ENCODE measurements around the gene KIAA2012. TPM values are rescaled to one million over a fixed set of nuclear protein-coding genes. Genes with fewer than 3 reads are reported as not detected.

Gene KIAA2012
- polyA plus RNA-seq, 3 donors: not detected

DNA sequence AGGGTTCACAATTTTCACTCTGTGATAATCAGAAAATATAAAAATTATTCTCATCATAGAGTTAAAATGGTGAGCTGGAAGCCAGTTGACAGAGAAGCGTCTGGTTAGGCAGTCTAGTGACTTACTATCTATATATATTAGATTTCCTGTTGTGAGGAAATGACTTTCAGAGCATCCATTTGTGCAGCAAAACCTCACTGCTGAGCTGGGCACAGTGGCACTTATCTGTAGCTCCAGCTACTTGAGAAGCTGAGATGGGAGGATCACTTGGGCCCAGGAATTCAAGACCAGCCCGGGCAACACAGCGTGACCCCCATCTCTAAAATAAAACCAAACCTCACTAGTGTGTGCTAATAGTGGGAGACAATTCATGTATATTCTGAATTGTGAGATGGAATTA is 7.2 kb upstream of the KIAA2012 start:
- Mint-ChIP-seq H3K9me3 (no peaks in the 10 kb centered on the region), H3K27me3 (ENCODE audit: low read depth in 3 of 3) (peaks cover 0 to 4% (median 3%) of the 10 kb centered on the region in 3 donors), H3K4me3 (no peak overlapping the region), H3K36me3 (no peaks in the 10 kb centered on the region), H3K27ac (no peak overlapping the region), H3K4me1 (no peaks in the 10 kb centered on the region)
- H3K9me3 ChIP-seq (replicated peaks in 1 of 2; ENCODE audit: control insufficient read depth in 1 of 2, insufficient read depth in 1 of 2, low read length in 2 of 2): no peaks in the 10 kb centered on the region
- H3K4me2 ChIP-seq (replicated peaks; ENCODE audit: extremely low read depth, low read length, poor library complexity, severe bottlenecking): no peak overlapping the region
- WGBS (ENCODE audit: insufficient coverage): no CpG with 5 or more reads among the region's 3 CpGs
- H3K4me1 ChIP-seq (ENCODE audit: control insufficient read depth in 1 of 2, insufficient read depth in 2 of 2, low read length in 2 of 2): no peaks in the 10 kb centered on the region
- H3K9ac ChIP-seq (ENCODE audit: insufficient read depth, low read length, poor library complexity, severe bottlenecking): no peak overlapping the region
- DNase-seq: no peak
- H3K79me2 ChIP-seq (ENCODE audit: insufficient read depth, low read length): no peaks in the 10 kb centered on the region
- TF ChIP-seq, protein P1, sequence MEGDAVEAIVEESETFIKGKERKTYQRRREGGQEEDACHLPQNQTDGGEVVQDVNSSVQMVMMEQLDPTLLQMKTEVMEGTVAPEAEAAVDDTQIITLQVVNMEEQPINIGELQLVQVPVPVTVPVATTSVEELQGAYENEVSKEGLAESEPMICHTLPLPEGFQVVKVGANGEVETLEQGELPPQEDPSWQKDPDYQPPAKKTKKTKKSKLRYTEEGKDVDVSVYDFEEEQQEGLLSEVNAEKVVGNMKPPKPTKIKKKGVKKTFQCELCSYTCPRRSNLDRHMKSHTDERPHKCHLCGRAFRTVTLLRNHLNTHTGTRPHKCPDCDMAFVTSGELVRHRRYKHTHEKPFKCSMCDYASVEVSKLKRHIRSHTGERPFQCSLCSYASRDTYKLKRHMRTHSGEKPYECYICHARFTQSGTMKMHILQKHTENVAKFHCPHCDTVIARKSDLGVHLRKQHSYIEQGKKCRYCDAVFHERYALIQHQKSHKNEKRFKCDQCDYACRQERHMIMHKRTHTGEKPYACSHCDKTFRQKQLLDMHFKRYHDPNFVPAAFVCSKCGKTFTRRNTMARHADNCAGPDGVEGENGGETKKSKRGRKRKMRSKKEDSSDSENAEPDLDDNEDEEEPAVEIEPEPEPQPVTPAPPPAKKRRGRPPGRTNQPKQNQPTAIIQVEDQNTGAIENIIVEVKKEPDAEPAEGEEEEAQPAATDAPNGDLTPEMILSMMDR (IDR thresholded peaks at IDR 0.05): no peak
- no peaks in the 10 kb centered on the region for H3K36me3 ChIP-seq (replicated peaks in 1 of 2; ENCODE audit: control insufficient read depth in 1 of 2, insufficient read depth in 2 of 2, low read length in 2 of 2)
- H4K20me1 ChIP-seq (ENCODE audit: insufficient read depth, low read length): no peaks in the 10 kb centered on the region
- H3K27ac ChIP-seq (ENCODE audit: low read depth in 1 of 2, low read length in 2 of 2): no peak overlapping the region
- no peak overlapping the region for H3K4me3 ChIP-seq (replicated peaks in 1 of 3; ENCODE audit: low read depth in 2 of 3, low read length in 3 of 3)
- H2AFZ ChIP-seq (ENCODE audit: insufficient read depth, low read depth, low read length, poor library complexity, severe bottlenecking): no peak overlapping the region
- intact Hi-C loops (cut with micrococcal nuclease): no loop called here
- H3K27me3 ChIP-seq (ENCODE audit: control insufficient read depth in 2 of 2, insufficient read depth in 2 of 2, low read length in 2 of 2): no peaks in the 10 kb centered on the region

DNA sequence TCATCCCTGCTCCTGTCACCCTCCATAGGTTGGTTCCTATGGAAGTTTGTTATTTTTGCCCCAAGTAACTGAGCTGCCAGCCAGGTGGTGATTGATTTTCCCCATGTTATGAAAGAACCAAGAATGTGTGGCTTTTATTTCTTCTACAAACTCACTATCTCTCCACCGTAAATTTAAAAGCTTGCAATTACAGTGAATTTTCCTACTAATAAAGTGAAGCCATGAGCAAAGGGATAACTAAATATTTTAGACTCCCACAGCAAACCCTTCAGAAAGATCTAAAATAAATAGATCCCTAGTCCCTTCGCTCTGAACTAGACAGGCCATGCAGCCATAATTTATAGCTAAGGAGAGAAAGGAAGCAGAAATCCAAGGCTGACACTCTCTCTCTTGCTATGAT is 6.2 kb upstream of the KIAA2012 start:
- H3K9me3 ChIP-seq (replicated peaks in 1 of 2; ENCODE audit: control insufficient read depth in 1 of 2, insufficient read depth in 1 of 2, low read length in 2 of 2): no peaks in the 10 kb centered on the region
- H3K4me2 ChIP-seq (replicated peaks; ENCODE audit: extremely low read depth, low read length, poor library complexity, severe bottlenecking): no peak overlapping the region
- H3K4me3 ChIP-seq (replicated peaks in 1 of 3; ENCODE audit: low read depth in 2 of 3, low read length in 3 of 3): no peak overlapping the region
- H3K79me2 ChIP-seq (ENCODE audit: insufficient read depth, low read length): no peaks in the 10 kb centered on the region
- no peak overlapping the region for H2AFZ ChIP-seq (ENCODE audit: insufficient read depth, low read depth, low read length, poor library complexity, severe bottlenecking)
- no peak overlapping the region for H3K27ac ChIP-seq (ENCODE audit: low read depth in 1 of 2, low read length in 2 of 2)
- no peak for DNase-seq
- no peaks in the 10 kb centered on the region for H3K9me3 Mint-ChIP-seq
- TF ChIP-seq, protein P1 (IDR thresholded peaks at IDR 0.05): no peak
- no peaks in the 10 kb centered on the region for H3K4me1 Mint-ChIP-seq
- no peak overlapping the region for H3K27ac Mint-ChIP-seq
- H3K4me1 ChIP-seq (ENCODE audit: control insufficient read depth in 1 of 2, insufficient read depth in 2 of 2, low read length in 2 of 2): no peaks in the 10 kb centered on the region
- no peaks in the 10 kb centered on the region for H3K36me3 Mint-ChIP-seq
- WGBS (ENCODE audit: insufficient coverage): no CpG with 5 or more reads among the region's 2 CpGs
- no peaks in the 10 kb centered on the region for H4K20me1 ChIP-seq (ENCODE audit: insufficient read depth, low read length)
- intact Hi-C loops (cut with micrococcal nuclease): no loop called here
- H3K36me3 ChIP-seq (replicated peaks in 1 of 2; ENCODE audit: control insufficient read depth in 1 of 2, insufficient read depth in 2 of 2, low read length in 2 of 2): no peaks in the 10 kb centered on the region
- peaks cover 0 to 4% (median 3%) of the 10 kb centered on the region in 3 donors for H3K27me3 Mint-ChIP-seq (ENCODE audit: low read depth in 3 of 3)
- H3K27me3 ChIP-seq (ENCODE audit: control insufficient read depth in 2 of 2, insufficient read depth in 2 of 2, low read length in 2 of 2): no peaks in the 10 kb centered on the region
- H3K9ac ChIP-seq (ENCODE audit: insufficient read depth, low read length, poor library complexity, severe bottlenecking): no peak overlapping the region
- H3K4me3 Mint-ChIP-seq: no peak overlapping the region

Data from CD14-positive monocyte (primary cell).